HG02642 (cell line): ENCODE data around the gene OCA2.
"Not testable (repeated sequence)": the region's sequence is repeated elsewhere in the genome, so short reads cannot be mapped to it uniquely, and the experiment has no call there.

Source experiments
- ATAC-seq: cut with Tn5 transposase; IDR thresholded peaks from one replicate; pipeline ENCODE4 v1.9.1; 2021; ENCODE audit warnings: mild to moderate bottlenecking; ENCODE audit not compliant: unreplicated experiment, poor library complexity

Gene OCA2

GRCh38 chr15:28098766-28099554 is at the start of gene OCA2:
OCA2 (minus strand) TSS chr15:28099315; CDS start chr15:28081874, 17,441 bp downstream.
- ATAC-seq, result no peak

GRCh38 chr15:28147801-28148200 is 48.7 kb upstream of the OCA2 start:
- ATAC-seq, result no peak

- not testable (repeated sequence) for ATAC-seq
These were observed 46.3 kb upstream of the OCA2 start for GRCh38 chr15:28145419-28145818.

- ATAC-seq, result no peak
These were observed 40.9 kb upstream of the OCA2 start for GRCh38 chr15:28140062-28140461.

- not testable (repeated sequence) for ATAC-seq
These were observed 38.4 kb upstream of the OCA2 start for GRCh38 chr15:28137408-28138039.

- ATAC-seq, result peak; percentile 100
These were observed 37.3 kb upstream of the OCA2 start for GRCh38 chr15:28136236-28136904.

- ATAC-seq, result no peak
These were observed 34.2 kb upstream of the OCA2 start for GRCh38 chr15:28133281-28133680.

- no peak for ATAC-seq
These were observed 33.6 kb upstream of the OCA2 start for GRCh38 chr15:28132524-28133275.

GRCh38 chr15:28131946-28132345 is 32.8 kb upstream of the OCA2 start:
- no peak for ATAC-seq

- no peak for ATAC-seq
These were observed 32.3 kb upstream of the OCA2 start for GRCh38 chr15:28131400-28131799.

- ATAC-seq, result no peak
These were observed 31.5 kb upstream of the OCA2 start for GRCh38 chr15:28130651-28131050.

- no peak for ATAC-seq
These were observed 30.2 kb upstream of the OCA2 start for GRCh38 chr15:28129231-28129848.

GRCh38 chr15:28128031-28128430 is 28.9 kb upstream of the OCA2 start:
- no peak for ATAC-seq

- no peak for ATAC-seq
These were observed 27.9 kb upstream of the OCA2 start for GRCh38 chr15:28127036-28127435.

- ATAC-seq, result no peak
These were observed 26.8 kb upstream of the OCA2 start for GRCh38 chr15:28125673-28126651.

GRCh38 chr15:28124841-28125240 is 25.7 kb upstream of the OCA2 start:
- ATAC-seq, result no peak

GRCh38 chr15:28123408-28124023 is 24.4 kb upstream of the OCA2 start:
- peak; percentile 69 for ATAC-seq
